Transverse colon (tissue), 4 donors: ENCODE results near the gene KNOP1. TPM values are rescaled to one million over a fixed set of nuclear protein-coding genes. Genes with fewer than 3 reads are reported as not detected.

Source experiments
- DNase-seq: peaks from one replicate; pipeline ENCODE4 v3.0.0-alpha.2; 2019
- H3K27ac ChIP-seq, 4 donors: fragments of 200-600 bp; sonication (generic); 2 replicates each; pipeline ENCODE4 v1.5.1; 2016 to 2018; ENCODE audit warnings: inconsistent platforms in 4 of 4
- H3K27me3 ChIP-seq: fragments of 200-600 bp; sonication (generic); 2 replicates; pipeline ENCODE4 v1.5.1; 2017; ENCODE audit warnings: inconsistent platforms
- H3K36me3 ChIP-seq, 4 donors: fragments of 200-600 bp; sonication (generic); 2 replicates each; pipeline ENCODE4 v1.5.1; 2017 to 2019; ENCODE audit warnings: inconsistent platforms in 4 of 4
- H3K4me1 ChIP-seq, 4 donors: fragments of 200-600 bp; sonication (generic); 2 replicates each; pipeline ENCODE4 v1.5.1; 2017 to 2020; ENCODE audit warnings: inconsistent platforms in 4 of 4
- H3K4me3 ChIP-seq, 4 donors: fragments of 200-600 bp; sonication (generic); 1 replicate in 1 of 4; 2 replicates in 3 of 4; pipeline versions ENCODE4 v1.5.1 to v1.6.1; 2017 to 2019; ENCODE audit warnings: inconsistent platforms in 4 of 4
- H3K9me3 ChIP-seq, 2 donors: fragments of 200-600 bp; sonication (generic); 2 replicates each; pipeline ENCODE4 v1.5.1; 2017 to 2019; ENCODE audit warnings: inconsistent platforms in 2 of 2
- CTCF ChIP-seq, 5 experiments: fragments of 200-600 bp in 3 of 5; fragments of 450-650 bp in 2 of 5; sonication (generic) in 3 of 5; IDR thresholded peaks; 1 replicate in 2 of 5; 2 replicates in 3 of 5; pipeline ENCODE4 v1.5.1; 2016 to 2017; ENCODE audit warnings: antibody characterized with exemption in 5 of 5, inconsistent platforms in 3 of 5, mild to moderate bottlenecking in 2 of 5, moderate library complexity in 1 of 5
- EP300 ChIP-seq: sonication (generic); formaldehyde crosslinking; IDR thresholded peaks from one replicate; pipeline ENCODE4 v1.6.1; 2017; ENCODE audit warnings: antibody characterized with exemption, low read depth
- POLR2A ChIP-seq: fragments of 450-650 bp; IDR thresholded peaks from one replicate; pipeline ENCODE4 v1.6.1; 2016; ENCODE audit warnings: antibody characterized with exemption, mild to moderate bottlenecking, moderate library complexity
- POLR2AphosphoS5 ChIP-seq, 3 donors: sonication (generic); formaldehyde crosslinking; IDR thresholded peaks; one replicate each; pipeline ENCODE4 v1.6.1; 2016; ENCODE audit warnings: antibody characterized with exemption in 3 of 3
- WGBS, 2 donors: methylation state at CpG; one replicate each; pipeline ENCODE4 v1.1.5; 2018; ENCODE audit warnings: low coverage in 1 of 2; 5-methylcytosine and 5-hydroxymethylcytosine counted together
- in situ Hi-C, 4 donors: fragments of 200-750 bp; cut with MboI; loops; one replicate each; pipeline versions ENCODE4 v1.15.0 to v1.15.1; 2017; ENCODE audit warnings: low sequenced_read_pairs in 3 of 4, low pct_ligation_motif_present in 1 of 4, low pct_unique_long_range_greater_than_20kb in 1 of 4
- intact Hi-C: fragments of 100-400 bp; cut with DNase I; formaldehyde crosslinking; loops from one replicate; pipeline ENCODE4 v1.15.1; 2023; ENCODE audit warnings: low total_unique reads
- total RNA-seq, 4 donors: library from RNA; depleted of rRNA; stranded (reverse); fragments of >200 nt; gene quantifications; one replicate each; pipeline ENCODE4 v1.1.0, GENCODE V29; 2016

Gene KNOP1
- total RNA-seq, 4 donors from 2014 or later, result 4.4 to 25.8 (median 12.7) TPM

GRCh38 chr16:19703172-19703889 lies 14.7 kb downstream of the KNOP1 start:
- no peaks in the 10 kb centered on the region for H3K9me3 ChIP-seq
- 76 to 80% methylated on average over 5 to 6 of the region's 6 CpGs for WGBS, 2 donors
- no peak for DNase-seq
- no peaks in the 10 kb centered on the region for H3K27me3 ChIP-seq
- TF ChIP-seq EP300 (no peak), CTCF (IDR thresholded peaks at IDR 0.05) (no peak), POLR2A (no peak), POLR2AphosphoS5 (IDR thresholded peaks at IDR 0.05) (no peak)
- intact Hi-C loops, result no loop called here
- H3K27ac ChIP-seq, result peak overlapping the region in 3 of 4 donors; percentile 16 to 61 (median 54)
- peaks cover 4 to 31% (median 18%) of the 10 kb centered on the region in 4 donors for H3K4me1 ChIP-seq
- in situ Hi-C loops, result loop anchor here in 1 of 4 donors (25.0 kb wide), 1 partner anchor 184 kb away; the partner anchor contains the start of gene GPRC5B
- H3K36me3 ChIP-seq, result peaks cover 0 to 7% (median 3%) of the 10 kb centered on the region in 4 donors
- no peak overlapping the region for H3K4me3 ChIP-seq

- in situ Hi-C loops, result loop anchor here in 1 of 4 donors (25.0 kb wide), 1 partner anchor 186 kb away; the partner anchor contains the start of gene GPRC5B
- intact Hi-C loops, result no loop called here
- no peak overlapping the region for H3K4me3 ChIP-seq
- peaks cover 0 to 7% (median 3%) of the 10 kb centered on the region in 4 donors for H3K36me3 ChIP-seq
- no peak for DNase-seq
- WGBS, 2 donors, result 88 to 90% methylated on average over 3 of the region's 3 CpGs
- H3K27me3 ChIP-seq, result no peaks in the 10 kb centered on the region
- H3K27ac ChIP-seq, result peak overlapping the region; percentile 64 to 76 (median 68)
- H3K4me1 ChIP-seq, result peaks cover 21 to 53% (median 37%) of the 10 kb centered on the region in 4 donors
- H3K9me3 ChIP-seq, result no peaks in the 10 kb centered on the region
- no peak for TF ChIP-seq POLR2AphosphoS5 (IDR thresholded peaks at IDR 0.05)
- TF ChIP-seq CTCF (IDR thresholded peaks at IDR 0.05), result no peak
- TF ChIP-seq POLR2A, result no peak
- TF ChIP-seq EP300, result no peak
These were observed 16.9 kb downstream of the KNOP1 start for GRCh38 chr16:19701091-19701490.

GRCh38 chr16:19700319-19700781 lies 17.7 kb downstream of the KNOP1 start:
- Histone ChIP-seq H3K27ac (peak overlapping the region; percentile 64 to 76 (median 68)), H3K9me3 (no peaks in the 10 kb centered on the region), H3K4me1 (peaks cover 24 to 61% (median 44%) of the 10 kb centered on the region in 4 donors), H3K27me3 (no peaks in the 10 kb centered on the region), H3K4me3 (no peak overlapping the region), H3K36me3 (peaks cover 0 to 7% (median 3%) of the 10 kb centered on the region in 4 donors)
- in situ Hi-C loops (loop anchor here in 1 of 4 donors (25.0 kb wide), 1 partner anchor 187 kb away; the partner anchor contains the start of gene GPRC5B), intact Hi-C loops (no loop called here)
- WGBS, 2 donors, result 33 to 44% methylated on average over 3 to 6 of the region's 6 CpGs
- TF ChIP-seq POLR2A (no peak), CTCF (IDR thresholded peaks at IDR 0.05) (no peak), EP300 (no peak), POLR2AphosphoS5 (IDR thresholded peaks at IDR 0.05) (no peak)
- DNase-seq, result peak; percentile 57

GRCh38 chr16:19699472-19699871 lies 18.6 kb downstream of the KNOP1 start:
- intact Hi-C loops, result no loop called here
- Histone ChIP-seq H3K4me3 (no peak overlapping the region), H3K9me3 (no peaks in the 10 kb centered on the region), H3K27me3 (no peaks in the 10 kb centered on the region), H3K36me3 (peaks cover 0 to 7% (median under 1%) of the 10 kb centered on the region in 4 donors), H3K27ac (peak overlapping the region; percentile 64 to 76 (median 68)), H3K4me1 (peaks cover 24 to 65% (median 44%) of the 10 kb centered on the region in 4 donors)
- TF ChIP-seq CTCF (IDR thresholded peaks at IDR 0.05) (no peak), POLR2A (no peak), EP300 (no peak), POLR2AphosphoS5 (IDR thresholded peaks at IDR 0.05) (no peak)
- WGBS, 2 donors, result 97% methylated on average over 8 of the region's 8 CpGs; no CpG with 5 or more reads in 1 of the 2 donors
- in situ Hi-C loops, result loop anchor here in 1 of 4 donors (25.0 kb wide), 1 partner anchor 112 kb away; no protein-coding TSS in a partner anchor
- no peak for DNase-seq
